BJ (cell line): ENCODE data around the gene HOXD10. TPM values are rescaled to one million over a fixed set of nuclear protein-coding genes. Genes with fewer than 3 reads are reported as not detected.

Source experiments
- CTCF ChIA-PET: fragments of 350-600 bp; formaldehyde crosslinking; extraction: SDS; loops from one replicate; lab custom pipeline; 2021; ENCODE audit warnings: antibody characterized with exemption, inconsistent platforms; lab: Yijun Ruan, JAX
- POLR2A ChIA-PET: fragments of 300-600 bp; sonication (Branson Sonifier 250); formaldehyde crosslinking; extraction: SDS; loops from one replicate; lab custom pipeline; 2021; ENCODE audit warnings: antibody characterized with exemption; lab: Charles Lee
- DNase-seq: peaks from one replicate; pipeline ENCODE4 v3.0.0-alpha.2; 2011; ENCODE audit warnings: low read depth
- H3K27me3 ChIP-seq: 2 replicates; pipeline ENCODE4 v1.6.0; 2011; ENCODE audit warnings: low read length; ENCODE audit not compliant: control insufficient read depth, insufficient read depth
- H3K36me3 ChIP-seq: 2 replicates; pipeline ENCODE4 v1.5.1; 2011; ENCODE audit warnings: low read length; ENCODE audit not compliant: control insufficient read depth, insufficient read depth
- H3K4me3 ChIP-seq: 2 replicates; pipeline ENCODE4 v1.5.1; 2011; ENCODE audit warnings: low read depth, mild to moderate bottlenecking, control low read depth, low read length
- CTCF ChIP-seq: IDR thresholded peaks from 2 replicates; pipeline ENCODE4 v1.5.1; 2011; ENCODE audit warnings: low read depth, mild to moderate bottlenecking, control low read depth, inconsistent platforms, low read length, moderate library complexity; ENCODE audit not compliant: insufficient read depth
- polyA plus RNA-seq: library from polyadenylated mRNA; depleted of rRNA; stranded (reverse); fragments of >200 nt; gene quantifications from 2 replicates; pipeline ENCODE4 v1.2.3, GENCODE V29; 2011

The HOXD10 gene
- polyA plus RNA-seq, 1 experiment, result 11.0 TPM

DNA sequence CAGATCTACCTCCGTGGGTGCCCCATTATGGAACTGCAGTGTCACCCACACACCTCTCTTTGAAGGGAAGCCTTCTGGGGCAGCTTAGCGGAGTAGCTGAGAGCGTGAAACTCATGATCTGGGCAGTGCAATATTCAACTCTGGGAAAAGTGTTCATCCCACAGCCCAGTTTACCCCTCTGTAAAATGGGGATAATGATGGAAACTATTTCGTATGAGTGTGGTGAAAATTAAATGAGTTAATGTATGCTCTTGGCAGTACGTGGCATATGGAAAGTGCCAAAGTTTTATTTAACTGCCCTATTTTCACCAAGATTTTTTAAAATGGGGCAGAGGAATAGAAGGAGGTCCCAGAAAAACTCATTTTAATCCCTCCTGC lies 44.3 kb upstream of the HOXD10 start:
- Histone ChIP-seq H3K27me3 (peaks cover 8% of the 10 kb centered on the region), H3K4me3 (no peak overlapping the region), H3K36me3 (no peaks in the 10 kb centered on the region)
- no peak for DNase-seq
- no peak for TF ChIP-seq CTCF
- ChIA-PET POLR2A (no interaction called here), CTCF (interaction anchor here (0.9 kb wide), 1 partner anchor 10 kb away, joined by 3 read pairs; no protein-coding TSS in a partner anchor)

- H3K27me3 ChIP-seq, result peaks cover 8% of the 10 kb centered on the region
- POLR2A ChIA-PET, result no interaction called here
- no peak for DNase-seq
- H3K36me3 ChIP-seq, result no peaks in the 10 kb centered on the region
- TF ChIP-seq CTCF, result no peak
- H3K4me3 ChIP-seq, result no peak overlapping the region
- CTCF ChIA-PET, result interaction anchor here (0.6 to 3.0 kb wide), 2 partner anchors 129 to 383 kb away, joined by 3 to 11 read pairs; no protein-coding TSS in a partner anchor
Observed at GRCh38 chr2:176072951-176073904, 43.4 kb upstream of the HOXD10 start.

GRCh38 chr2:176074919-176075425 lies 41.6 kb upstream of the HOXD10 start:
- CTCF ChIA-PET, result interaction anchor here (0.9 to 3.0 kb wide), 2 partner anchors 11 to 384 kb away, joined by 3 to 11 read pairs; no protein-coding TSS in a partner anchor
- TF ChIP-seq CTCF, result no peak

GRCh38 chr2:176075481-176075880 lies 41.1 kb upstream of the HOXD10 start:
- no peak for TF ChIP-seq CTCF
- H3K27me3 ChIP-seq, result peaks cover 18% of the 10 kb centered on the region
- DNase-seq, result no peak
- H3K4me3 ChIP-seq, result no peak overlapping the region
- H3K36me3 ChIP-seq, result no peaks in the 10 kb centered on the region
- CTCF ChIA-PET, result interaction anchor here (0.9 to 3.0 kb wide), 2 partner anchors 10 to 385 kb away, joined by 3 to 11 read pairs; no protein-coding TSS in a partner anchor
- POLR2A ChIA-PET, result no interaction called here

More at GRCh38 chr2:176074919-176075425, 41.6 kb upstream of the HOXD10 start:
- DNase-seq, result no peak
- no peaks in the 10 kb centered on the region for H3K36me3 ChIP-seq
- H3K4me3 ChIP-seq, result no peak overlapping the region
- POLR2A ChIA-PET, result no interaction called here
- peaks cover 18% of the 10 kb centered on the region for H3K27me3 ChIP-seq

DNA sequence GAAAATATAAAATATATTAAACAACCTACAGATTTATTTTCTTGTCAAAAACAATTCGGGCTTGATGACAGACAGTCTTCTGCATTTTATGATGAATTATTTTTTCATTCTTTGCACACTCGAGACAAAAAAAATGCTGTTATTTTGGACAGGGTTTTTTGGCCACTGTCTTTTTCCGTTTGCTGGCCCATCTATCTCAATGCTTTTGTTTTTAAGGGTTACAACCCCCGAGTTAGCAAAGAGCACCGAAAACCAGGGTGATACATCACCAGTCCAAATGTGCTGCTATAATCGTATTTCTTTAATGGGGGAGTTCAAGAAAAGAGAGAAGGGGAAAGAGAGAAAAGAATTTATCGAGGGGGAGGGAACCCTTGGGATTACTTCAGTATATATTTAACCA lies 40.5 kb upstream of the HOXD10 start:
- POLR2A ChIA-PET, result no interaction called here

More for the DNA sequence above, 40.5 kb upstream of the HOXD10 start:
- no peak for DNase-seq
- Histone ChIP-seq H3K36me3 (no peaks in the 10 kb centered on the region), H3K27me3 (peaks cover 22% of the 10 kb centered on the region), H3K4me3 (no peak overlapping the region)
- no peak for TF ChIP-seq CTCF
- CTCF ChIA-PET, result interaction anchor here (1.0 to 3.0 kb wide), 2 partner anchors 385 to 661 kb away, joined by 3 to 11 read pairs; no protein-coding TSS in a partner anchor
